ENCODE measurements around the gene IFT81. TPM values are rescaled to one million over a fixed set of nuclear protein-coding genes. Genes with fewer than 3 reads are reported as not detected.
A peak's percentile ranks its signal among the peaks of the same experiment; 100 is the strongest.

IFT81 gene
- total RNA-seq, 4 donors from 2014 or later = 3.6 to 12.6 (median 7.2) TPM

DNA sequence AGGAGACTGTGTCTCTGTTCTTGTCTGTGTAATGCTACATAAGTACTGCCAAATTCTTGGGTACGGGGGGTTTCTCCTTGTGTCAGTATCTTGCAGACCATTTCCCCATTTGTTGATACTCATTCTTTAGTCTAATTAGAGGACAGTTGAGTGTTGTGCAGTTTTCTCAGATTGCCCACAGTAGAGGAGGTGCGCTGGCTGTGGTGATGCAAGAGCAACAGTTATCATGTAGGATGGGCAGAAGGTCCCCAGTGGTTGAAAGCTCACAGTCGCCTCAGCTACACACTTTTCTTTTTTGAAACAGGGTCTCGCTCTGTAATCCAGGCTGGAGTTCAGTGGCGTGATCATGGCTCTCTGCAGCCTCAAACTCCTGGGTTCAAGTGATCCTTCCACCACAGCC, 119.1 kb downstream of the IFT81 start:
- TF ChIP-seq POLR2A (IDR thresholded peaks at IDR 0.05) = no peak
- no peak for DNase-seq
- WGBS, 2 donors = 85 to 88% methylated on average over 5 of the region's 5 CpGs
- no peak overlapping the region for H3K4me3 ChIP-seq
- H3K36me3 ChIP-seq = no peaks in the 10 kb centered on the region
- H3K9me3 ChIP-seq = no peaks in the 10 kb centered on the region
- no peak overlapping the region for H3K27ac ChIP-seq
- intact Hi-C loops (cut with DNase I) = no loop called here
- peaks cover 23 to 38% (median 24%) of the 10 kb centered on the region in 3 donors for H3K4me1 ChIP-seq
- no peaks in the 10 kb centered on the region for H3K27me3 ChIP-seq

DNA sequence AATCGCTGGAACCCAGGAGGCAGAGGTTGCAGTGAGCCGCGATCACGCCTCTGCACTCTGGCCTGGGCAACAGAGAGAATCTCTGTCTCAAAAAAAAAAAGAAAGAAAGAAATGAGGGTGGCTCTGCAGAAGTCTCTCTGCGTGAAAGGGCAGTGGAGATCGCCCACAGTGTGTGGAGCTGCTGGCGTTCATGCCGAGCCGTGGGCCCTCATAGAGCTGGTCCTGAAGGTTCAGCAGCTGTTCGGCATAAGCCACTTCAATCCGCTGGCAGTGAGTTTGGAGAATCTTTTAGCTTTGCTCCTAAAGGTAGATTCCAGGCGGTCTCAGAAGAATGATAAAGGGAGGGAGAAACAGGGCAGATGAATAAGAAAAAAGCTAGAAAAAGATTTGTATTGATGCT, 120.2 kb downstream of the IFT81 start:
- Histone ChIP-seq H3K4me3 (no peak overlapping the region), H3K27me3 (no peaks in the 10 kb centered on the region), H3K4me1 (peaks cover 34 to 49% (median 35%) of the 10 kb centered on the region in 3 donors), H3K9me3 (no peaks in the 10 kb centered on the region), H3K36me3 (no peaks in the 10 kb centered on the region), H3K27ac (no peak overlapping the region)
- intact Hi-C loops (cut with DNase I) = no loop called here
- 90 to 91% methylated on average over 12 of the region's 12 CpGs for WGBS, 2 donors
- DNase-seq = no peak
- no peak for TF ChIP-seq POLR2A (IDR thresholded peaks at IDR 0.05)
- TF ChIP-seq, protein P1, sequence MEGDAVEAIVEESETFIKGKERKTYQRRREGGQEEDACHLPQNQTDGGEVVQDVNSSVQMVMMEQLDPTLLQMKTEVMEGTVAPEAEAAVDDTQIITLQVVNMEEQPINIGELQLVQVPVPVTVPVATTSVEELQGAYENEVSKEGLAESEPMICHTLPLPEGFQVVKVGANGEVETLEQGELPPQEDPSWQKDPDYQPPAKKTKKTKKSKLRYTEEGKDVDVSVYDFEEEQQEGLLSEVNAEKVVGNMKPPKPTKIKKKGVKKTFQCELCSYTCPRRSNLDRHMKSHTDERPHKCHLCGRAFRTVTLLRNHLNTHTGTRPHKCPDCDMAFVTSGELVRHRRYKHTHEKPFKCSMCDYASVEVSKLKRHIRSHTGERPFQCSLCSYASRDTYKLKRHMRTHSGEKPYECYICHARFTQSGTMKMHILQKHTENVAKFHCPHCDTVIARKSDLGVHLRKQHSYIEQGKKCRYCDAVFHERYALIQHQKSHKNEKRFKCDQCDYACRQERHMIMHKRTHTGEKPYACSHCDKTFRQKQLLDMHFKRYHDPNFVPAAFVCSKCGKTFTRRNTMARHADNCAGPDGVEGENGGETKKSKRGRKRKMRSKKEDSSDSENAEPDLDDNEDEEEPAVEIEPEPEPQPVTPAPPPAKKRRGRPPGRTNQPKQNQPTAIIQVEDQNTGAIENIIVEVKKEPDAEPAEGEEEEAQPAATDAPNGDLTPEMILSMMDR (IDR thresholded peaks at IDR 0.05) = no peak

DNA sequence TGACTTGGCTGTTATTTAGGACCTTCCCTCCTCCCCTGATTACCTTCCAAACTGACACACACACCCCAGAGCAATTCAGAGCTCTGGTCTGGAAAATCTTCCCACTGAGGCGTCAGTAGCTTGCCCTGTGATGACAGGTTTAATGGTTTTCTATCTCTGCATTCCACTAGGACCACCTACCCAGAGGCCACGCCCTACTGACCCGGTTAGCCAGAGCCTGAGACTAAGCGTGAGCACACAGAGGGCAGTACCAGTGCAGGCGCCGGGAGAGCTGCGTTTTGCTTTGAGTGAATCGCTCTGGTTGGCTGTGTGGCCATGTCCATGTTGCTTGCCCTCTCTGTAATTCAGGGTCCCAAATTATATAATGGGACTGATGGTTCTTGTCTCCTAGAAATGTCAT, 120.7 kb downstream of the IFT81 start:
- TF ChIP-seq, protein P1 (IDR thresholded peaks at IDR 0.05) = no peak
- no peak for TF ChIP-seq POLR2A (IDR thresholded peaks at IDR 0.05)
- DNase-seq = no peak
- Histone ChIP-seq H3K27ac (peak overlapping the region in 1 of 4 donors; percentile 96), H3K27me3 (no peaks in the 10 kb centered on the region), H3K4me1 (peaks cover 35 to 54% (median 38%) of the 10 kb centered on the region in 3 donors), H3K4me3 (no peak overlapping the region), H3K36me3 (no peaks in the 10 kb centered on the region), H3K9me3 (no peaks in the 10 kb centered on the region)
- WGBS, 2 donors = 36 to 83% methylated on average over 5 to 8 of the region's 8 CpGs
- intact Hi-C loops (cut with DNase I) = no loop called here

DNA sequence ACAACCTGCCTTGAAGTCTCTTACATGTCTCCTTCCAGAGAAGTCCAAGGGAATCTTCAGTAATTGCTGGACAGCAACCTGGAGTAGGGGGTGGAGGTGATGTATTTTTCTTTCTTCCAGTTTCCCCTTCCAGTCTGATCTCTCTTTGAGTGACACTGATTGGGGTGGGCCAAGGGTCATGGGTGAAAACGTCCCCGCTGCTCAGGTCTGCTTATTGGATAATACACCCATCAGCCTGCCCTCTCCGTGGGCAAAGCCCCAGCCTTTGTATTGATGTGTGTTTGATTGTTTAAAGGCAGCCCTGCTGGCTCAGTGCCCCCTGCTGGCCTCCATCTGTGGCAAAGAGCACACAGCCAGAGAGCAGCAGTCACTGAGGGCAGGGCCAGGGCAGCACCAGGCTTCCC, 121.2 kb downstream of the IFT81 start:
- Histone ChIP-seq H3K36me3 (no peaks in the 10 kb centered on the region), H3K4me3 (no peak overlapping the region), H3K27me3 (no peaks in the 10 kb centered on the region), H3K27ac (peak overlapping the region in 3 of 4 donors; percentile 89 to 96 (median 94)), H3K4me1 (peaks cover 38 to 59% (median 44%) of the 10 kb centered on the region in 3 donors), H3K9me3 (no peaks in the 10 kb centered on the region)
- intact Hi-C loops (cut with DNase I) = no loop called here
- DNase-seq = no peak
- 38 to 58% methylated on average over 3 of the region's 3 CpGs for WGBS, 2 donors
- TF ChIP-seq, protein P1 (IDR thresholded peaks at IDR 0.05) = peak in 5 of 6 experiments; percentile 29 to 69 (median 36)
- no peak for TF ChIP-seq POLR2A (IDR thresholded peaks at IDR 0.05)

DNA sequence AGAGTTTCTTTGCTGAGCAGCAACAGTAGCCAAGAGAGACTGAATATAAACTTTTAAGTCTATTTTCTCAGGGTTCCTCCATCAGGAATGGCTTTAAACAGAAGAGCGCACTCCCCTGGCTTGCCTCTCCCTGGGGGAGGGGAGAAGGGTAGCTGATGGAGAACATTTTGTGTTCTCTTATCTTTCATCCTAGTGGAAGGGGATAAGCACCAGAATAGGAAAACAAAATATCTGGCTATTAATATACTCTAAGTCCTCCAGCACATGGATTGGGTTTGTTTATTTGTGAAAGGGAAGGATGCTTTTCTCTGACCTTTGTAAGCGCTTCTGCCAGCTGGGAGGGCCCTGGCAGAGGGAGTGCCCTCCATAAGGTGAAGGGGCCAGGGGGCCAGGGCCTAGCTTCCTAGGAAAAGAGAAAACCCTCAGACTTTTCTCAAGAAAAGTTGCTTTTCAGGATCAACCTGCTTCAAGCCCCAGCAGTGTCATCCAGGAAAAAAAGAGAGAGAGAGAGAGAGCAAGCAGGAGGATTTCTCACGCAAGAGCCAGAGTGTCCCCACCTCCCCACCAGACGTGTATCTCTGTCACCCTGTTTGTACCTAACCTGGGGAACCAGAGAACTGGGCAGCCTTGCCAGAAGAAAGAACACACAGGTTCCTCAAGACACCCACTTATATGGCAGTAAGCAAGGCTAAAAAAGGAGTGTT, 122.6 kb downstream of the IFT81 start:
- H3K27ac ChIP-seq = peak overlapping the region; percentile 89 to 96 (median 94)
- H3K36me3 ChIP-seq = no peaks in the 10 kb centered on the region
- intact Hi-C loops (cut with DNase I) = no loop called here
- peaks cover 38 to 66% (median 47%) of the 10 kb centered on the region in 3 donors for H3K4me1 ChIP-seq
- DNase-seq = no peak
- H3K9me3 ChIP-seq = no peaks in the 10 kb centered on the region
- 56 to 59% methylated on average over 4 of the region's 4 CpGs for WGBS, 2 donors
- peak overlapping the region in 2 of 4 donors; percentile 2 to 25 for H3K4me3 ChIP-seq
- H3K27me3 ChIP-seq = no peaks in the 10 kb centered on the region
- TF ChIP-seq POLR2A (IDR thresholded peaks at IDR 0.05) = no peak
- TF ChIP-seq, protein P1 (IDR thresholded peaks at IDR 0.05) = no peak
